Hepatocyte (in vitro differentiated cells): ENCODE data around the gene SEMA3A. TPM values are rescaled to one million over a fixed set of nuclear protein-coding genes. Genes with fewer than 3 reads are reported as not detected.

Experiments
- DNase-seq: peaks from one replicate; pipeline ENCODE4 v3.0.0-alpha.2; 2016; ENCODE audit warnings: low spot score
- H2AFZ ChIP-seq: fragments of 200-600 bp; sonication (generic); 2 replicates; pipeline ENCODE4 v1.6.0; 2016; ENCODE audit warnings: antibody characterized with exemption, mild to moderate bottlenecking
- H3K27ac ChIP-seq: fragments of 200-600 bp; sonication (generic); 2 replicates; pipeline ENCODE4 v1.5.1; 2016; ENCODE audit warnings: mild to moderate bottlenecking
- H3K27me3 ChIP-seq: fragments of 200-600 bp; sonication (generic); 2 replicates; pipeline ENCODE4 v1.6.1; 2016
- H3K36me3 ChIP-seq: fragments of 200-600 bp; sonication (generic); replicated peaks from 2 replicates; pipeline ENCODE4 v1.5.1; 2016; ENCODE audit warnings: low read depth; ENCODE audit not compliant: insufficient read depth
- H3K4me1 ChIP-seq: fragments of 200-600 bp; sonication (generic); 2 replicates; pipeline ENCODE4 v1.5.1; 2016; ENCODE audit warnings: mild to moderate bottlenecking, moderate library complexity; ENCODE audit not compliant: insufficient read depth
- H3K4me2 ChIP-seq: fragments of 200-600 bp; sonication (generic); 2 replicates; pipeline ENCODE4 v1.6.0; 2016
- H3K4me3 ChIP-seq: fragments of 200-600 bp; sonication (generic); 2 replicates; pipeline ENCODE4 v1.5.1; 2016; ENCODE audit warnings: mild to moderate bottlenecking
- H3K79me2 ChIP-seq: fragments of 200-600 bp; sonication (generic); 2 replicates; pipeline ENCODE4 v1.6.0; 2017; ENCODE audit warnings: mild to moderate bottlenecking
- H3K9me2 ChIP-seq: fragments of 200-600 bp; sonication (generic); replicated peaks from 2 replicates; pipeline ENCODE4 v1.6.0; 2017; ENCODE audit warnings: mild to moderate bottlenecking; ENCODE audit not compliant: insufficient read depth
- H3K9me3 ChIP-seq: fragments of 200-600 bp; sonication (generic); 2 replicates; pipeline ENCODE4 v1.5.1; 2016; ENCODE audit warnings: low read depth, mild to moderate bottlenecking
- H4K20me1 ChIP-seq: fragments of 200-600 bp; sonication (generic); 2 replicates; pipeline ENCODE4 v1.6.0; 2016; ENCODE audit warnings: mild to moderate bottlenecking; ENCODE audit not compliant: insufficient read depth, poor library complexity, severe bottlenecking
- CTCF ChIP-seq: fragments of 200-600 bp; sonication (generic); IDR thresholded peaks from 2 replicates; pipeline ENCODE4 v1.5.1; 2016; ENCODE audit warnings: antibody characterized with exemption, mild to moderate bottlenecking; ENCODE audit not compliant: poor library complexity
- EZH2 ChIP-seq: fragments of 200-600 bp; sonication (generic); IDR thresholded peaks from 2 replicates; pipeline ENCODE4 v1.6.1; 2016; ENCODE audit warnings: antibody characterized with exemption, mild to moderate bottlenecking, borderline replicate concordance
- EZH2phosphoT487 ChIP-seq: fragments of 200-600 bp; sonication (generic); IDR thresholded peaks from one replicate; pipeline ENCODE4 v1.6.1; 2018; ENCODE audit warnings: antibody characterized with exemption, mild to moderate bottlenecking, low read depth, moderate library complexity; ENCODE audit not compliant: unreplicated experiment, severe bottlenecking
- WGBS: methylation state at CpG from one replicate; pipeline ENCODE4 v1.1.6; 2016; ENCODE audit warnings: low lambda C conversion rate; ENCODE audit errors: missing lambda C conversion rate; 5-methylcytosine and 5-hydroxymethylcytosine counted together
- polyA plus RNA-seq: library from polyadenylated mRNA; unstranded; fragments of >200 nt; fragmentation: Nextera tagmentation; extraction: Ambion mirVana; gene quantifications from 2 replicates; pipeline ENCODE4 v1.2.1, GENCODE V29; 2016
- total RNA-seq: library from RNA; depleted of rRNA; stranded (reverse); fragments of >200 nt; gene quantifications from 2 replicates; pipeline ENCODE4 v1.2.3, GENCODE V29; 2014

The SEMA3A gene
- total and polyA plus RNA-seq, 2 experiments from 2014 or later: 19.3 to 64.6 TPM

GRCh38 chr7:84145892-84146291 lies 48.7 kb downstream of the SEMA3A start:
- Histone ChIP-seq H4K20me1 (no peaks in the 10 kb centered on the region), H3K27ac (no peak overlapping the region), H3K4me3 (no peak overlapping the region), H2AFZ (no peak overlapping the region), H3K36me3 (no peaks in the 10 kb centered on the region), H3K9me2 (no peaks in the 10 kb centered on the region), H3K27me3 (no peaks in the 10 kb centered on the region), H3K79me2 (peaks cover 70% of the 10 kb centered on the region), H3K9me3 (no peaks in the 10 kb centered on the region), H3K4me2 (peak overlapping the region; percentile 71), H3K4me1 (peaks cover 31% of the 10 kb centered on the region)
- DNase-seq: no peak
- 15% methylated on average over 3 of the region's 3 CpGs for WGBS
- no peak for TF ChIP-seq EZH2phosphoT487
- TF ChIP-seq EZH2: no peak
- TF ChIP-seq CTCF: no peak

- TF ChIP-seq CTCF (no peak), EZH2phosphoT487 (no peak), EZH2 (no peak)
- Histone ChIP-seq H3K9me3 (no peaks in the 10 kb centered on the region), H3K9me2 (no peaks in the 10 kb centered on the region), H3K4me2 (peak overlapping the region; percentile 21), H3K4me3 (no peak overlapping the region), H3K36me3 (no peaks in the 10 kb centered on the region), H4K20me1 (no peaks in the 10 kb centered on the region), H3K79me2 (peaks cover 79% of the 10 kb centered on the region), H3K27me3 (no peaks in the 10 kb centered on the region), H3K27ac (peak overlapping the region; percentile 3), H3K4me1 (peaks cover 31% of the 10 kb centered on the region), H2AFZ (no peak overlapping the region)
- 61% methylated on average over 1 of the region's 1 CpG for WGBS
- no peak for DNase-seq
Measured at GRCh38 chr7:84144935-84145334, 49.7 kb downstream of the SEMA3A start.

DNA sequence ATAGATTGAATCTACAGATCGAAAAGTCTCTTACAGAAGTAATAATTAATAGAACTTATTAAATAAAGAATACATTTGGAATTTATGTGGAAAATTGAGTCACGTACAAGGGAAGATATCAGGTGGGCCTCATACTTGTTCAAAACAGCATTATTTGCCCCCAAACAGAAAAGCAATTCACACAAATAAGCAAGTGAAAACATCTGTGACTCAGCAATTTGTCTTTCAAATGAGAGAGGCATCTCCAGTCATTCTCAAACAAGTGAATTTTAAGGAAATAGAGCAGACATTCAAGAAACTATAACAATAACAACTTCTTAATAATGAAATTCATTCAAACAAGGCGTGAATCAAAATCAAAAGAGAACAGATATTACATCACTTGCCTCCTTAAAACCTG lies 50.1 kb downstream of the SEMA3A start:
- DNase-seq: no peak
- no peaks in the 10 kb centered on the region for H3K9me2 ChIP-seq
- peaks cover 80% of the 10 kb centered on the region for H3K79me2 ChIP-seq
- no peaks in the 10 kb centered on the region for H3K27me3 ChIP-seq
- H3K4me1 ChIP-seq: peaks cover 31% of the 10 kb centered on the region
- no peak overlapping the region for H2AFZ ChIP-seq
- peak overlapping the region; percentile 3 for H3K27ac ChIP-seq
- WGBS: 89% methylated on average over 3 of the region's 3 CpGs
- no peaks in the 10 kb centered on the region for H4K20me1 ChIP-seq
- H3K4me2 ChIP-seq: peak overlapping the region; percentile 21
- H3K4me3 ChIP-seq: no peak overlapping the region
- TF ChIP-seq EZH2 (no peak), EZH2phosphoT487 (no peak), CTCF (no peak)
- no peaks in the 10 kb centered on the region for H3K9me3 ChIP-seq
- no peaks in the 10 kb centered on the region for H3K36me3 ChIP-seq

DNA sequence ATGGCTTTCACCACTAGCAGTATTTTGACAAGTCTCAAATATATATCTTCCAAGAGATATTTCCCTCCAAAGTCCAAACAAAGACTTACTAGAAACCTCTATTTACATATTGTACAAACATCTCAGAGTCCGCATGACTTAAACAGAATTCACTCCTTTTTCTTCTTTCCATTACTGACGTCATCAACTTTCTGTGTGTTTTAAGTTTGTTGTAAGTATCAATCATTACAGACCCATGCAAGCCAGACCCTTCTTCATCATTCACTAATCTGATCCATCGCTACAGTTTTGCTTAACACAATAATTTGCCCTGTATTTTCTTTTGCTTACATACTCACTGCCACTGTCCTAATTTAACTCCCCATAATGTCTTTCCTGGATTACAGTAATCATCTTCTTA lies 51.9 kb downstream of the SEMA3A start:
- no peak overlapping the region for H3K4me3 ChIP-seq
- H3K4me2 ChIP-seq: peak overlapping the region; percentile 21

More for the DNA sequence above, 51.9 kb downstream of the SEMA3A start:
- peak overlapping the region; percentile 57 for H3K27ac ChIP-seq
- H3K79me2 ChIP-seq: peaks cover 76% of the 10 kb centered on the region
- no peaks in the 10 kb centered on the region for H4K20me1 ChIP-seq
- no peaks in the 10 kb centered on the region for H3K9me2 ChIP-seq
- no peak overlapping the region for H2AFZ ChIP-seq
- no peak for TF ChIP-seq CTCF
- no peaks in the 10 kb centered on the region for H3K27me3 ChIP-seq
- H3K9me3 ChIP-seq: no peaks in the 10 kb centered on the region
- 43% methylated on average over 3 of the region's 3 CpGs for WGBS
- no peaks in the 10 kb centered on the region for H3K36me3 ChIP-seq
- no peak for DNase-seq
- peaks cover 31% of the 10 kb centered on the region for H3K4me1 ChIP-seq
